BJ (cell line): ENCODE results near the gene PPIF. TPM values are rescaled to one million over a fixed set of nuclear protein-coding genes. Genes with fewer than 3 reads are reported as not detected.
A peak's percentile ranks its signal among the peaks of the same experiment; 100 is the strongest.

Source experiments
- CTCF ChIA-PET: fragments of 350-600 bp; formaldehyde crosslinking; extraction: SDS; loops from one replicate; lab custom pipeline; 2021; ENCODE audit warnings: antibody characterized with exemption, inconsistent platforms; lab: Yijun Ruan, JAX
- POLR2A ChIA-PET: fragments of 300-600 bp; sonication (Branson Sonifier 250); formaldehyde crosslinking; extraction: SDS; loops from one replicate; lab custom pipeline; 2021; ENCODE audit warnings: antibody characterized with exemption; lab: Charles Lee
- DNase-seq: peaks from one replicate; pipeline ENCODE4 v3.0.0-alpha.2; 2011; ENCODE audit warnings: low read depth
- H3K27me3 ChIP-seq: 2 replicates; pipeline ENCODE4 v1.6.0; 2011; ENCODE audit warnings: low read length; ENCODE audit not compliant: control insufficient read depth, insufficient read depth
- H3K36me3 ChIP-seq: 2 replicates; pipeline ENCODE4 v1.5.1; 2011; ENCODE audit warnings: low read length; ENCODE audit not compliant: control insufficient read depth, insufficient read depth
- H3K4me3 ChIP-seq: 2 replicates; pipeline ENCODE4 v1.5.1; 2011; ENCODE audit warnings: low read depth, mild to moderate bottlenecking, control low read depth, low read length
- CTCF ChIP-seq: IDR thresholded peaks from 2 replicates; pipeline ENCODE4 v1.5.1; 2011; ENCODE audit warnings: low read depth, mild to moderate bottlenecking, control low read depth, inconsistent platforms, low read length, moderate library complexity; ENCODE audit not compliant: insufficient read depth
- polyA plus RNA-seq: library from polyadenylated mRNA; depleted of rRNA; stranded (reverse); fragments of >200 nt; gene quantifications from 2 replicates; pipeline ENCODE4 v1.2.3, GENCODE V29; 2011

PPIF gene
- polyA plus RNA-seq, 1 experiment, result 73.9 TPM

GRCh38 chr10:79314761-79315601 is 32.3 kb upstream of the PPIF start:
- H3K36me3 ChIP-seq, result peaks cover 28% of the 10 kb centered on the region
- H3K4me3 ChIP-seq, result no peak overlapping the region
- no peak for DNase-seq
- CTCF ChIA-PET, result interaction anchor here (1.1 kb wide), 2 partner anchors 16 to 49 kb away, joined by 3 read pairs; no protein-coding TSS in a partner anchor
- POLR2A ChIA-PET, result no interaction called here
- H3K27me3 ChIP-seq, result no peaks in the 10 kb centered on the region
- no peak for TF ChIP-seq CTCF

GRCh38 chr10:79315602-79315920 is 31.7 kb upstream of the PPIF start:
- no peaks in the 10 kb centered on the region for H3K27me3 ChIP-seq
- POLR2A ChIA-PET, result no interaction called here
- no peak overlapping the region for H3K4me3 ChIP-seq
- CTCF ChIA-PET, result interaction anchor here (1.1 kb wide), 2 partner anchors 17 to 50 kb away, joined by 3 read pairs; no protein-coding TSS in a partner anchor
- TF ChIP-seq CTCF, result no peak
- H3K36me3 ChIP-seq, result peaks cover 23% of the 10 kb centered on the region
- no peak for DNase-seq

- H3K4me3 ChIP-seq, result no peak overlapping the region
- POLR2A ChIA-PET, result interaction anchor here (0.8 kb wide), 1 partner anchor 17 kb away, joined by 3 read pairs; no protein-coding TSS in a partner anchor
- TF ChIP-seq CTCF, result peak; percentile 7; the same call in 1 of the 2 replicates
- no peak for DNase-seq
- H3K27me3 ChIP-seq, result no peaks in the 10 kb centered on the region
- peaks cover 16% of the 10 kb centered on the region for H3K36me3 ChIP-seq
- CTCF ChIA-PET, result interaction anchor here (1.2 to 1.7 kb wide), 3 partner anchors 31 to 121 kb away, joined by 3 to 8 read pairs (median 4); partner anchors contain the start of gene PPIF
Measured at GRCh38 chr10:79316671-79317431, 30.4 kb upstream of the PPIF start.

- CTCF ChIA-PET, result interaction anchor here (1.0 to 1.7 kb wide), 3 partner anchors 13 to 29 kb away, joined by 3 to 8 read pairs (median 5); partner anchors contain the start of gene PPIF
- DNase-seq, result no peak
- Histone ChIP-seq H3K36me3 (peaks cover 7% of the 10 kb centered on the region), H3K27me3 (no peaks in the 10 kb centered on the region), H3K4me3 (no peak overlapping the region)
- POLR2A ChIA-PET, result interaction anchor here (0.6 kb wide), 1 partner anchor 17 kb away, joined by 16 read pairs; no protein-coding TSS in a partner anchor
- TF ChIP-seq CTCF, result no peak
Measured at GRCh38 chr10:79318369-79318768, 28.9 kb upstream of the PPIF start.
